ENCODE data around the gene KRTAP5-2.
"Not testable (repeated sequence)": the region's sequence is repeated elsewhere in the genome, so short reads cannot be mapped to it uniquely, and the experiment has no call there.

GRCh38 chr11:1575756-1576155 is 22.3 kb downstream of the KRTAP5-2 start:
- TF ChIP-seq CTCF, POLR2A (IDR thresholded peaks at IDR 0.05): not testable (repeated sequence)
